Measurements from ENCODE around the gene LAMP5. TPM values are rescaled to one million over a fixed set of nuclear protein-coding genes. Genes with fewer than 3 reads are reported as not detected.

The LAMP5 gene
- total RNA-seq, 1 experiment from 2014 or later: not detected

- H3K9me2 ChIP-seq (replicated peaks; ENCODE audit: low read length): no peaks in the 10 kb centered on the region
- H3K79me2 ChIP-seq (ENCODE audit: low read length): no peaks in the 10 kb centered on the region
- H3K4me1 ChIP-seq (ENCODE audit: insufficient read depth, low read length): peaks cover 9% of the 10 kb centered on the region; the same call in 1 of the 2 replicates
- no peak overlapping the region for H2AFZ ChIP-seq (ENCODE audit: low read length)
- intact Hi-C loops (cut with micrococcal nuclease): no loop called here
- H3K27ac ChIP-seq (ENCODE audit: low read length): no peak overlapping the region
- no peaks in the 10 kb centered on the region for H3K27me3 ChIP-seq (ENCODE audit: low read length)
- H3K36me3 ChIP-seq (ENCODE audit: low read depth, low read length): no peaks in the 10 kb centered on the region
- no TSS peak for BruUV-seq (replicated peaks)
- TF ChIP-seq CTCF (conservative IDR thresholded peaks at IDR 0.05; ENCODE audit: low read depth, low read length) (no peak), EZH2 (IDR thresholded peaks at IDR 0.05; ENCODE audit: low read length, unreplicated experiment) (no peak), EZH2phosphoT487 (IDR thresholded peaks at IDR 0.05; ENCODE audit: borderline replicate concordance, low read length) (no peak)
- no peaks in the 10 kb centered on the region for H4K20me1 ChIP-seq (ENCODE audit: low read length)
- H3K4me3 ChIP-seq (ENCODE audit: low read length): no peak overlapping the region
- DNase-seq: no peak
- CTCF ChIA-PET: no interaction called here
- POLR2A ChIA-PET (ENCODE audit: unreplicated experiment): no interaction called here
- no peak overlapping the region for H3K4me2 ChIP-seq (ENCODE audit: low read length)
- no peaks in the 10 kb centered on the region for H3F3A ChIP-seq (ENCODE audit: low read length, unreplicated experiment)
- no peak for ATAC-seq
- no peak overlapping the region for H3K9ac ChIP-seq (ENCODE audit: low read length)
- H3K9me3 ChIP-seq (ENCODE audit: low read length): no peaks in the 10 kb centered on the region
Measured at GRCh38 chr20:9534025-9534424, 19.6 kb downstream of the LAMP5 start.

- CTCF ChIA-PET: no interaction called here
- no peaks in the 10 kb centered on the region for H4K20me1 ChIP-seq (ENCODE audit: low read length)
Measured at GRCh38 chr20:9535449-9535848, 21.1 kb downstream of the LAMP5 start.

More at GRCh38 chr20:9535449-9535848, 21.1 kb downstream of the LAMP5 start:
- no peak for ATAC-seq
- no peak for TF ChIP-seq EZH2phosphoT487 (IDR thresholded peaks at IDR 0.05; ENCODE audit: borderline replicate concordance, low read length)
- TF ChIP-seq EZH2 (IDR thresholded peaks at IDR 0.05; ENCODE audit: low read length, unreplicated experiment): no peak
- TF ChIP-seq CTCF (conservative IDR thresholded peaks at IDR 0.05; ENCODE audit: low read depth, low read length): no peak
- H3K27me3 ChIP-seq (ENCODE audit: low read length): no peaks in the 10 kb centered on the region
- no peaks in the 10 kb centered on the region for H3F3A ChIP-seq (ENCODE audit: low read length, unreplicated experiment)
- intact Hi-C loops (cut with micrococcal nuclease): no loop called here
- BruUV-seq (replicated peaks): no TSS peak
- H3K79me2 ChIP-seq (ENCODE audit: low read length): no peaks in the 10 kb centered on the region
- H3K4me3 ChIP-seq (ENCODE audit: low read length): no peak overlapping the region
- peaks cover 9% of the 10 kb centered on the region; the same call in 1 of the 2 replicates for H3K4me1 ChIP-seq (ENCODE audit: insufficient read depth, low read length)
- H3K9me2 ChIP-seq (replicated peaks; ENCODE audit: low read length): no peaks in the 10 kb centered on the region
- DNase-seq: no peak
- no peak overlapping the region for H3K9ac ChIP-seq (ENCODE audit: low read length)
- no peak overlapping the region for H2AFZ ChIP-seq (ENCODE audit: low read length)
- H3K36me3 ChIP-seq (ENCODE audit: low read depth, low read length): no peaks in the 10 kb centered on the region
- no peak overlapping the region for H3K4me2 ChIP-seq (ENCODE audit: low read length)
- no peak overlapping the region for H3K27ac ChIP-seq (ENCODE audit: low read length)
- POLR2A ChIA-PET (ENCODE audit: unreplicated experiment): no interaction called here
- H3K9me3 ChIP-seq (ENCODE audit: low read length): no peaks in the 10 kb centered on the region

All from PC-3 (cell line).